Small intestine (tissue), 16 donors: ENCODE results near the gene IFNK. TPM values are rescaled to one million over a fixed set of nuclear protein-coding genes. Genes with fewer than 3 reads are reported as not detected.
A peak's percentile ranks its signal among the peaks of the same experiment; 100 is the strongest.

ENCODE experiments used
- DNase-seq, 2 donors: peaks; one replicate each; pipeline versions ENCODE4 v3.0.0 to v3.0.0-alpha.2; 2013
- FAIRE-seq: peaks from 2 replicates; lab custom pipeline; 2012; peaks lifted over from hg19 to GRCh38; lab: Jason Lieb, UNC
- H3K27ac ChIP-seq, 3 donors: one replicate each; pipeline ENCODE4 v1.5.1; 2013; ENCODE audit warnings: low read length in 2 of 3, mild to moderate bottlenecking in 2 of 3, control low read depth in 1 of 3, inconsistent platforms in 1 of 3, low read depth in 1 of 3, moderate library complexity in 1 of 3
- H3K27me3 ChIP-seq, 3 donors: one replicate each; pipeline ENCODE4 v1.6.1; 2013; ENCODE audit warnings: low read length in 3 of 3, inconsistent platforms in 1 of 3; ENCODE audit not compliant: control insufficient read depth in 3 of 3, insufficient read depth in 3 of 3
- H3K36me3 ChIP-seq, 3 donors: one replicate each; pipeline ENCODE4 v1.6.1; 2013; ENCODE audit warnings: low read length in 3 of 3, inconsistent platforms in 1 of 3, low read depth in 1 of 3, mild to moderate bottlenecking in 1 of 3, moderate library complexity in 1 of 3; ENCODE audit not compliant: control insufficient read depth in 3 of 3, insufficient read depth in 2 of 3
- H3K4me1 ChIP-seq, 3 donors: one replicate each; pipeline ENCODE4 v1.6.1; 2013; ENCODE audit warnings: low read length in 2 of 3, inconsistent platforms in 1 of 3, low read depth in 1 of 3, mild to moderate bottlenecking in 1 of 3, moderate library complexity in 1 of 3; ENCODE audit not compliant: control insufficient read depth in 3 of 3, insufficient read depth in 2 of 3
- H3K4me3 ChIP-seq, 3 donors: one replicate each; pipeline ENCODE4 v1.5.1; 2013; ENCODE audit warnings: low read length in 3 of 3, control low read depth in 1 of 3, inconsistent platforms in 1 of 3, low read depth in 1 of 3, mild to moderate bottlenecking in 1 of 3, moderate library complexity in 1 of 3
- H3K9me3 ChIP-seq, 2 donors: one replicate each; pipeline ENCODE4 v1.6.1; 2013; ENCODE audit warnings: low read depth in 1 of 2, low read length in 1 of 2; ENCODE audit not compliant: control insufficient read depth in 2 of 2, insufficient read depth in 1 of 2
- WGBS, 3 donors: extraction: QIAGEN DNeasy Blood & Tissue Kit; methylation state at CpG; one replicate each; pipeline ENCODE4 v1.1.7; 2013; 5-methylcytosine and 5-hydroxymethylcytosine counted together
- long read RNA-seq, 10 donors: transcript quantifications; one replicate each; lab custom pipeline, GENCODE V29; 2026
- polyA plus RNA-seq, 4 donors: library from polyadenylated mRNA; stranded (reverse) in 3 of 4; unstranded in 1 of 4; fragments of 200-250 nt in 3 of 4; fragments of 120-200 nt in 1 of 4; gene quantifications; one replicate each; pipeline versions ENCODE4 v1.2.1 to v1.2.3, GENCODE V29; 2013
- donor health status: healthy with polysubstance abuse.
- donor health status: control.
- donor health status: control.
- donor health status: Bipolar disorder and iron deficiency.
- donor health status: healthy.

IFNK gene, protein sequence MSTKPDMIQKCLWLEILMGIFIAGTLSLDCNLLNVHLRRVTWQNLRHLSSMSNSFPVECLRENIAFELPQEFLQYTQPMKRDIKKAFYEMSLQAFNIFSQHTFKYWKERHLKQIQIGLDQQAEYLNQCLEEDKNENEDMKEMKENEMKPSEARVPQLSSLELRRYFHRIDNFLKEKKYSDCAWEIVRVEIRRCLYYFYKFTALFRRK
- under 1 TPM in 1 of 4 donors, not detected in 3; 0.07 TPM for polyA plus RNA-seq
- long read RNA-seq, donor 1: 0 reads
- long read RNA-seq, donor 2: 0 reads
- long read RNA-seq, donor 3: 0 reads
- long read RNA-seq, donor 4: 0 reads
- long read RNA-seq, donor 5: 0 reads
- long read RNA-seq, donor 6: 0 reads
- long read RNA-seq, donor 7: 0 reads
- long read RNA-seq, donor 8: 0 reads
- long read RNA-seq, donor 9: 0 reads
- long read RNA-seq, donor 10: 0 reads

DNA sequence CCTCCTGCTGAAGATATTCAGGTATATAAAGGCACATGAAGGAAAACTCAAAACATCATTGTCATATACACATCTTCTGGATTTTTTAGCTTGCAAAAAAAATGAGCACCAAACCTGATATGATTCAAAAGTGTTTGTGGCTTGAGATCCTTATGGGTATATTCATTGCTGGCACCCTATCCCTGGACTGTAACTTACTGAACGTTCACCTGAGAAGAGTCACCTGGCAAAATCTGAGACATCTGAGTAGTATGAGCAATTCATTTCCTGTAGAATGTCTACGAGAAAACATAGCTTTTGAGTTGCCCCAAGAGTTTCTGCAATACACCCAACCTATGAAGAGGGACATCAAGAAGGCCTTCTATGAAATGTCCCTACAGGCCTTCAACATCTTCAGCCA, at the start of gene IFNK:
Gene IFNK (plus strand): TSS at position 55 of the 400 bp plus-strand sequence. CDS start 47 bp downstream, at position 102.
- FAIRE-seq: no peak

DNA sequence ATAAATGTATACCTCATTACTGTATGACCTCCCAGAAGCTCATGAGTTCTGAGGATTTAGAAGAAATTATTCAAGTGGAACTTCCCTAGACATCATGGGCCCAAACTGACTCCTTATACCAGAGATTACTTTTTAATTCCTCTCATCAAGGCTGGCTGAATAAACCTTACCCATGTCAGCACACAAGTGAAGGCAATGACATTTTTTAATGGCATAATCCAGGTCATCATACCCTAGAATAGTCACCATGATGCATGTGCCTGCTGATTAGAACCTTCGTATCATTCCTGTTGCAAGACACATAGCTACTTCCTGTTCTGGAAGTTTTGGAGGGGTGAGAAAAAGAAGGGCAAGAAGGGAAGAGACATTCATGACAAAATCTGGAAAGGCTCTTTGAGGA, 49.8 kb upstream of the IFNK start:
- Histone ChIP-seq H3K27ac (no peak overlapping the region), H3K27me3 (no peaks in the 10 kb centered on the region), H3K4me3 (no peak overlapping the region), H3K36me3 (peaks cover 0 to 23% (median 0%) of the 10 kb centered on the region in 3 donors), H3K4me1 (peaks cover 5 to 40% (median 10%) of the 10 kb centered on the region in 3 donors), H3K9me3 (peaks cover 0 to 7% of the 10 kb centered on the region in 2 donors)
- FAIRE-seq (no peak), DNase-seq (no peak)
- WGBS, 3 donors: 69 to 78% (median 78%) methylated on average over 1 of the region's 1 CpG

More for the DNA sequence above, at the start of gene IFNK:
- peaks cover 0 to 4% (median 0%) of the 10 kb centered on the region in 3 donors for H3K4me1 ChIP-seq
- H3K9me3 ChIP-seq: no peaks in the 10 kb centered on the region
- H3K36me3 ChIP-seq: peaks cover 0 to 8% (median 3%) of the 10 kb centered on the region in 3 donors
- H3K27me3 ChIP-seq: no peaks in the 10 kb centered on the region
- no peak within 1 kb of the TSS for H3K4me3 ChIP-seq
- H3K27ac ChIP-seq: no peak within 1 kb of the TSS
- DNase-seq: no peak
- WGBS, 3 donors: 78 to 84% (median 83%) methylated on average over 2 of the region's 2 CpGs

DNA sequence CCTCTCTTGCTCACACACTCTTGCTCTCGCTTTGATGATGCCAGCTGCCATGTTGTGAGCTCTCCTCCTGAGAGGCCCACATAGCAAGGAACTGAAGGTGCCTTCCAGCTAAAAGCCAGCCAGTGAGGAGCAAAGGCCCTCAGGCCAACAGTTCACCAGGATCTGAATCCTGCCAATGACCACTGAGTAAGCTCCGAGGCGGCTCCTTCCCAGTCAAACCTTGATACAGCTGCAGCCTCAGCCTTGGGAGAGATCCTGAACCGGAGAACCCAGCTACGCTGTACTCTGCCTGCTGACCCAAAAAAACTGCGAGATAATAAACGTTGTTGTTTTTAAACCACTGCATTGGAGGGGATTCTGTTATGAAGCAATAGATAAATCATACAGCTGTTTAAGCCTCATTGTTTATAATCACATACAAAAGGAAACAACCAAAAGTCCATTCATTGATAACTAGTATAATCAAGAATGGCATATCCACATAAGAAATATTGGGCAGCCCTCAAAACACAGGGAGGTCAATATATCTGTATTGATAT, 49.0 kb upstream of the IFNK start:
- WGBS, 3 donors: 79 to 93% (median 90%) methylated on average over 7 of the region's 7 CpGs
- no peak for FAIRE-seq

DNA sequence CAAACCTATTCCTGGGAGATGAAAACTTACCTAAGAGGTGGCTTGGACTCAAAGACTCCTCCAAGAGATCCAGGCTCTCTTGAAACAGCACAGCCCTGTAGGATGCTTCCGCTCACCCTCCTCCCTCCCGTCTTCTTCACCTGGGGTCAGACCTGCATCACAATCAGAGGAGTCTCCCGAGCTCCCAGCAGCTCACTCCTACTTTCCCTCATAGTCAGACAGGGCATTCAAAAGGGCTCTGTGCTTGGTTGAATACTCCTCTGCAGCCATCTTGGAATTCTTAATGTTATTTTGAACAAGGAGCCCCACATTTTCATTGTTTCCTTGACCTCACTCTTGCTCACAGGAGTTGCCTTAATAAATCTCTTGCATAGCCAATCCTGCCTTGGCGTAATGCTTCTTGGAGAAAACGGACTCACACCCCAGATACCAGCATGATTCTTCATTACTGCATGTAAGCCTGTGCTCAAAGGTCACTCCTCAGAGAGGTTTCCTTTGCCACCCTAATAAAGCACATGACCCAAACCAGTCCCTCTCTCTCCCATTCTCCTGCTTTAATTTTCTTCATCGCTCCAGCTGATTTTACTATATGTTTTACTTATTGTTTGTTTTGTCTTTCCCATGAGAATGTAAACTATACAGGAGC, 47.1 kb upstream of the IFNK start:
- FAIRE-seq (no peak), DNase-seq (peak; percentile 75 to 77)
- H3K4me3 ChIP-seq: no peak overlapping the region
- peaks cover 5 to 24% (median 10%) of the 10 kb centered on the region in 3 donors for H3K4me1 ChIP-seq
- peak overlapping the region in 1 of 3 donors; percentile 61 for H3K27ac ChIP-seq
- peaks cover 0 to 12% (median 0%) of the 10 kb centered on the region in 3 donors for H3K36me3 ChIP-seq
- WGBS, 3 donors: 81 to 85% (median 83%) methylated on average over 6 of the region's 6 CpGs
- no peaks in the 10 kb centered on the region for H3K27me3 ChIP-seq
- H3K9me3 ChIP-seq: peaks cover 0 to 10% of the 10 kb centered on the region in 2 donors

More for the DNA sequence above, 49.0 kb upstream of the IFNK start:
- Histone ChIP-seq H3K36me3 (peaks cover 0 to 21% (median 0%) of the 10 kb centered on the region in 3 donors), H3K4me3 (no peak overlapping the region), H3K9me3 (peaks cover 0 to 10% of the 10 kb centered on the region in 2 donors), H3K27me3 (no peaks in the 10 kb centered on the region), H3K4me1 (peaks cover 5 to 35% (median 10%) of the 10 kb centered on the region in 3 donors), H3K27ac (peak overlapping the region in 1 of 3 donors; percentile 3)
- no peak for DNase-seq

DNA sequence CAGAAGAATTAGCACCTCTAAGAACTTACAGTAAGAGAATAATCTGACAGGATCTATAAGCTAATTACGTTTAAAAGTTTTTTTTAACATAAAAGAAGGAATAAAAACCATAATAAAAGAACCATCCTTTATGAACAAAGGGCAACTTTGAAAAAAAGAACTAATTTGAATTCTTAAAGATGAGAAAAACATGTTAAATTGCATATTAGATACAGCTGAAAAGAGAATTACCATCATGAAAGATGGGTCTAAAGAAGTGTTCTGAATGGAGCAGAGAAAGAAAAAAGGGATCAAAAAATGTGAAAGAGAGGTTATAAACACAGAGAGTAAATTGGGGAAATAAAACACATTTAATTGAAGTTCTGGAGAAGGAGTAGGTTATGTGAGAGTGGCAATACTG, 45.8 kb upstream of the IFNK start:
- H3K4me1 ChIP-seq: peaks cover 5 to 18% (median 7%) of the 10 kb centered on the region in 3 donors
- no peak overlapping the region for H3K4me3 ChIP-seq
- H3K9me3 ChIP-seq: peaks cover 0 to 10% of the 10 kb centered on the region in 2 donors
- DNase-seq (no peak), FAIRE-seq (no peak)
- peaks cover 0 to 9% (median 0%) of the 10 kb centered on the region in 3 donors for H3K36me3 ChIP-seq
- WGBS, 3 donors: 79 to 88% (median 86%) methylated on average over 1 of the region's 1 CpG
- no peaks in the 10 kb centered on the region for H3K27me3 ChIP-seq
- no peak overlapping the region for H3K27ac ChIP-seq

DNA sequence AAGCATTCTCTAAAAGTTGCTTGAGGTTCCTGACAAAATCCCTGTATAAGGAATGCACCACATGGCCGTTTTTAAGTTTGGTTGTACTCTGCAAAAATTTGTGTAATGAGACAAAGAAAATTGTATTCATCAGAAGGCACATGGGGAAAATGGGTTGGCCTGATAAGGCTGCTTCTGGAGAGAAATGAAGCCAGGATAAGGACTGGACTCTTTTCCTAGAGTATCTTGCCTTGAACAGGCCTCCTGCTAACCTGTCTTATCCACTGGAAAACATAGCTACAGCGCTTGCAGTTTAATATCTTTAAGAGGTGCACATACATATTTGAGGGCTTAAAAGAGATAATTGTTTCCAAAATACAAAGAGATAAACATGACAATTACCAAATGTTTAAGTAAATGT, 41.4 kb upstream of the IFNK start:
- peaks cover 0 to 10% (median 0%) of the 10 kb centered on the region in 3 donors for H3K36me3 ChIP-seq
- no peak overlapping the region for H3K4me3 ChIP-seq
- DNase-seq (no peak), FAIRE-seq (no peak)
- no peak overlapping the region for H3K27ac ChIP-seq
- 86 to 93% (median 88%) methylated on average over 2 of the region's 2 CpGs for WGBS, 3 donors
- no peaks in the 10 kb centered on the region for H3K27me3 ChIP-seq
- H3K9me3 ChIP-seq: peaks cover 0 to 10% of the 10 kb centered on the region in 2 donors
- H3K4me1 ChIP-seq: peaks cover 0 to 6% (median 0%) of the 10 kb centered on the region in 3 donors

DNA sequence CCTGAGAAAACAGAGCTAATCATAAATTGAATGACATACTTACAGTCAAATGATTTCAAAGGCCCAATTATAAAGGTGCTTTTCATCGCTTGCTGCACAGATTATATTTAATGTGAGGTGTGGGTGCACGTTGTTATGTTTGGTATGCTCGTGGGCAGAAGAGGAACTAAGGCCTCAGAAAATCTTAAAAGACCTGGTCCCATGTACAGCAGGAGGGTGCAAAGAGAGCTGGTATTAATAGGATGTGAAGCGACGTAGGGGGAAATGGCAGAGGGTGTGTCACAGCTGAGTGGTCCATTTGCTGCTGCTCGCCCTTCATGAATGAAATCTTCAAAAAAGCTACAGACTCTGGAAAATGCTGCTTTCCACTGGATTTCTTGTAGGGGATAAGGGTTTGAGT, 40.5 kb upstream of the IFNK start:
- Histone ChIP-seq H3K27me3 (no peaks in the 10 kb centered on the region), H3K27ac (no peak overlapping the region), H3K4me3 (no peak overlapping the region), H3K36me3 (peaks cover 0 to 10% (median 0%) of the 10 kb centered on the region in 3 donors), H3K4me1 (peaks cover 0 to 11% (median 0%) of the 10 kb centered on the region in 3 donors), H3K9me3 (peaks cover 0 to 10% of the 10 kb centered on the region in 2 donors)
- WGBS, 3 donors: 90 to 96% (median 90%) methylated on average over 6 of the region's 6 CpGs
- no peak for DNase-seq
- no peak for FAIRE-seq

DNA sequence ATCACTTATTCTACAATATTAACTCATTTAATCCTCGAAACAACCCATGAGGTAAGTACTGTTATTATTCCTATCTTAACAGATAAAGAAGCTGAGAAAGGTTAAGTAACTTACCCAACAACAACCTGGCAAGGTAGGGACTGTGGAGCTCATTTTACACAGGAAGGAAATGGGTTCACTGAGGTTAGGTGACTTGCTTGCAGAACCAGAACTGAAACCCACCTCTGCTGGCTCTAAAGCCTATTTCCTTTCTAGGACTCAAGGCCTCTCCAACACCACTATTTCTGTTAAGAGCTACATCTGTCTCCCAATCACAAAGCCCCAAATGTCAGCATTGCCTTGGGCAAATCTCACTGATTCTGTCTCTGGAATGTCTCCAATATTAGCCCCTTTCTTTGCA, 38.9 kb upstream of the IFNK start:
- H3K36me3 ChIP-seq: peaks cover 0 to 8% (median 0%) of the 10 kb centered on the region in 3 donors
- H3K4me3 ChIP-seq: no peak overlapping the region
- FAIRE-seq: no peak
- peaks cover 0 to 20% (median 0%) of the 10 kb centered on the region in 3 donors for H3K4me1 ChIP-seq
- H3K27ac ChIP-seq: no peak overlapping the region
- WGBS, 3 donors: 85 to 94% (median 88%) methylated on average over 1 of the region's 1 CpG
- H3K9me3 ChIP-seq: no peaks in the 10 kb centered on the region
- no peak for DNase-seq
- H3K27me3 ChIP-seq: no peaks in the 10 kb centered on the region
